ENCODE measurements around the gene CACNA2D4. TPM values are rescaled to one million over a fixed set of nuclear protein-coding genes. Genes with fewer than 3 reads are reported as not detected.

The CACNA2D4 gene
- total RNA-seq, 1 experiment from 2014 or later: not detected

GRCh38 chr12:1882405-1882804 is 36.0 kb downstream of the CACNA2D4 start:
- no peak overlapping the region for H2AFZ ChIP-seq (ENCODE audit: low read length)
- TF ChIP-seq EZH2 (IDR thresholded peaks at IDR 0.05; ENCODE audit: low read length, unreplicated experiment): no peak
- TF ChIP-seq EZH2phosphoT487 (IDR thresholded peaks at IDR 0.05; ENCODE audit: borderline replicate concordance, low read length): no peak
- TF ChIP-seq CTCF (conservative IDR thresholded peaks at IDR 0.05; ENCODE audit: low read depth, low read length): no peak
- H3K36me3 ChIP-seq (ENCODE audit: low read depth, low read length): no peaks in the 10 kb centered on the region
- H4K20me1 ChIP-seq (ENCODE audit: low read length): no peaks in the 10 kb centered on the region
- no peaks in the 10 kb centered on the region for H3K4me1 ChIP-seq (ENCODE audit: insufficient read depth, low read length)
- ATAC-seq (no peak), DNase-seq (no peak)
- POLR2A ChIA-PET (ENCODE audit: unreplicated experiment): no interaction called here
- BruUV-seq (replicated peaks): no TSS peak
- H3K9me3 ChIP-seq (ENCODE audit: low read length): no peaks in the 10 kb centered on the region
- no peak overlapping the region for H3K4me3 ChIP-seq (ENCODE audit: low read length)
- intact Hi-C loops (cut with micrococcal nuclease): no loop called here
- H3K9ac ChIP-seq (ENCODE audit: low read length): no peak overlapping the region
- CTCF ChIA-PET: no interaction called here
- no peak overlapping the region for H3K27ac ChIP-seq (ENCODE audit: low read length)
- peaks cover 30% of the 10 kb centered on the region for H3K27me3 ChIP-seq (ENCODE audit: low read length)
- H3K4me2 ChIP-seq (ENCODE audit: low read length): no peak overlapping the region
- no peaks in the 10 kb centered on the region for H3K9me2 ChIP-seq (replicated peaks; ENCODE audit: low read length)
- H3F3A ChIP-seq (ENCODE audit: low read length, unreplicated experiment): no peaks in the 10 kb centered on the region
- H3K79me2 ChIP-seq (ENCODE audit: low read length): no peaks in the 10 kb centered on the region

DNA sequence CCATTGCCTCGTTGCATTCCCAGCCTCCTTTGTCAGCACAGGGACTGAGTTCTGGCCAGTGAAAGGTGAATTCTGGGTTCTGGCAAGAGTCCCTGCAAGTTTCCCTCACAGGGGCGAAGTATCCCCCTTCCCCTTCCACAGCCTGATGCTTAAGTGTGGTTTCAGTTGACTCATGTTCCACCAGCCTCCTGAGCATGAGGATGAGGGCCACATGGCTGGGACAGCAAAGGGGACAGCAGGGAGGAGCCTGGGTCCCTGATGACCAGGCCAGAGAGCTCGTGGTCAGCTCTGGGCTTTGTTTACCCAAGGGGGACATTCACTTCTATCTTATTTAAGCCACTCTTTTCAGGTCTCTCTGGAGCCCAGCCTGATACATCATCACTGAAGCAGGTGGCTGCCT is 36.5 kb downstream of the CACNA2D4 start:
- no peaks in the 10 kb centered on the region for H3K36me3 ChIP-seq (ENCODE audit: low read depth, low read length)
- intact Hi-C loops (cut with micrococcal nuclease): no loop called here
- H3K9me2 ChIP-seq (replicated peaks; ENCODE audit: low read length): no peaks in the 10 kb centered on the region
- H4K20me1 ChIP-seq (ENCODE audit: low read length): no peaks in the 10 kb centered on the region
- ChIA-PET CTCF (no interaction called here), POLR2A (ENCODE audit: unreplicated experiment) (no interaction called here)
- no peak overlapping the region for H3K4me2 ChIP-seq (ENCODE audit: low read length)
- no peak overlapping the region for H2AFZ ChIP-seq (ENCODE audit: low read length)
- H3K27me3 ChIP-seq (ENCODE audit: low read length): peaks cover 26% of the 10 kb centered on the region
- H3K9me3 ChIP-seq (ENCODE audit: low read length): no peaks in the 10 kb centered on the region
- H3F3A ChIP-seq (ENCODE audit: low read length, unreplicated experiment): no peaks in the 10 kb centered on the region
- ATAC-seq (no peak), DNase-seq (no peak)
- H3K4me1 ChIP-seq (ENCODE audit: insufficient read depth, low read length): no peaks in the 10 kb centered on the region
- no TSS peak for BruUV-seq (replicated peaks)
- H3K27ac ChIP-seq (ENCODE audit: low read length): no peak overlapping the region
- no peak overlapping the region for H3K9ac ChIP-seq (ENCODE audit: low read length)
- H3K4me3 ChIP-seq (ENCODE audit: low read length): no peak overlapping the region
- TF ChIP-seq CTCF (conservative IDR thresholded peaks at IDR 0.05; ENCODE audit: low read depth, low read length) (no peak), EZH2 (IDR thresholded peaks at IDR 0.05; ENCODE audit: low read length, unreplicated experiment) (no peak), EZH2phosphoT487 (IDR thresholded peaks at IDR 0.05; ENCODE audit: borderline replicate concordance, low read length) (no peak)
- H3K79me2 ChIP-seq (ENCODE audit: low read length): no peaks in the 10 kb centered on the region

GRCh38 chr12:1881301-1881700 is 37.2 kb downstream of the CACNA2D4 start:
- ChIA-PET POLR2A (ENCODE audit: unreplicated experiment) (no interaction called here), CTCF (no interaction called here)
- Histone ChIP-seq H3F3A (ENCODE audit: low read length, unreplicated experiment) (no peaks in the 10 kb centered on the region), H3K9me2 (replicated peaks; ENCODE audit: low read length) (no peaks in the 10 kb centered on the region), H3K27ac (ENCODE audit: low read length) (no peak overlapping the region), H3K9me3 (ENCODE audit: low read length) (no peaks in the 10 kb centered on the region), H2AFZ (ENCODE audit: low read length) (no peak overlapping the region), H3K4me3 (ENCODE audit: low read length) (no peak overlapping the region), H3K36me3 (ENCODE audit: low read depth, low read length) (no peaks in the 10 kb centered on the region), H3K79me2 (ENCODE audit: low read length) (no peaks in the 10 kb centered on the region), H4K20me1 (ENCODE audit: low read length) (no peaks in the 10 kb centered on the region), H3K27me3 (ENCODE audit: low read length) (peaks cover 25% of the 10 kb centered on the region), H3K4me2 (ENCODE audit: low read length) (no peak overlapping the region), H3K9ac (ENCODE audit: low read length) (no peak overlapping the region), H3K4me1 (ENCODE audit: insufficient read depth, low read length) (no peaks in the 10 kb centered on the region)
- no TSS peak for BruUV-seq (replicated peaks)
- DNase-seq (no peak), ATAC-seq (no peak)
- intact Hi-C loops (cut with micrococcal nuclease): no loop called here
- TF ChIP-seq CTCF (conservative IDR thresholded peaks at IDR 0.05; ENCODE audit: low read depth, low read length): no peak
- no peak for TF ChIP-seq EZH2 (IDR thresholded peaks at IDR 0.05; ENCODE audit: low read length, unreplicated experiment)
- TF ChIP-seq EZH2phosphoT487 (IDR thresholded peaks at IDR 0.05; ENCODE audit: borderline replicate concordance, low read length): no peak
